PFSK-1 (cell line): Measurements from ENCODE around the gene MSMP.

Experiments used
- FOXP2 ChIP-seq: optimal IDR thresholded peaks from 2 replicates; pipeline ENCODE3; 2011; ENCODE audit warnings: borderline replicate concordance, control low read depth, inconsistent platforms; ENCODE audit not compliant: insufficient read depth; ENCODE audit errors: extremely low read length, extremely low read depth
- POLR2AphosphoS5 ChIP-seq: IDR thresholded peaks from 2 replicates; pipeline ENCODE4 v1.6.1; 2012; ENCODE audit warnings: low read depth, mild to moderate bottlenecking, control low read depth, low read length, moderate library complexity
- REST ChIP-seq, 2 experiments: IDR thresholded peaks; 2 replicates each; pipeline versions ENCODE4 v1.6.1 to v1.8.0; 2011 to 2012; ENCODE audit warnings: low read depth in 2 of 2, low read length in 2 of 2, control low read depth in 1 of 2, inconsistent platforms in 1 of 2, mild to moderate bottlenecking in 1 of 2, moderate library complexity in 1 of 2; ENCODE audit not compliant: insufficient read depth in 1 of 2
- SIN3A ChIP-seq: IDR thresholded peaks from 2 replicates; pipeline ENCODE4 v1.6.1; 2012; ENCODE audit warnings: mild to moderate bottlenecking, low read length, moderate library complexity, borderline replicate concordance; ENCODE audit not compliant: insufficient read depth
- TAF1 ChIP-seq: IDR thresholded peaks from 2 replicates; pipeline ENCODE4 v1.6.1; 2012; ENCODE audit warnings: low read length, control low read depth, borderline replicate concordance; ENCODE audit not compliant: insufficient read depth

GRCh38 chr9:35778496-35778895, 24.4 kb upstream of the MSMP start:
- no peak for TF ChIP-seq REST (IDR thresholded peaks at IDR 0.05; ENCODE audit: insufficient read depth in 1 of 2, low read depth in 2 of 2, low read length in 2 of 2)
- TF ChIP-seq POLR2AphosphoS5, result no peak
- no peak for TF ChIP-seq SIN3A
- TF ChIP-seq TAF1, result no peak
- TF ChIP-seq FOXP2, result no peak
